Pulmonary artery endothelial cell (primary cell): ENCODE results near the gene BEX3. TPM values are rescaled to one million over a fixed set of nuclear protein-coding genes. Genes with fewer than 3 reads are reported as not detected.
"Not testable (repeated sequence)": the region's sequence is repeated elsewhere in the genome, so short reads cannot be mapped to it uniquely, and the experiment has no call there.

Source experiments
- DNase-seq: peaks from one replicate; pipeline ENCODE4 v3.0.0-alpha.2; 2011; ENCODE audit warnings: low read depth, low spot score
- total RNA-seq: library from RNA; depleted of rRNA; stranded (reverse); fragments of >200 nt; gene quantifications from 2 replicates; pipeline ENCODE4 v1.2.3, GENCODE V29; 2014

The BEX3 gene
- total RNA-seq: 232 and 264 TPM in 2 replicates

- no peak for DNase-seq
Measured at GRCh38 chrX:103376118-103376978, at the start of gene BEX3. TSS of gene BEX3 (plus strand) at chrX:103376538. CDS start at chrX:103377522, 984 bp downstream.

GRCh38 chrX:103329991-103330390 lies 46.3 kb upstream of the BEX3 start, which contains the start of gene TCEAL7:
TSS of gene TCEAL7 (plus strand) at chrX:103330239. CDS start at chrX:103331404, 1,165 bp downstream.
- no peak for DNase-seq

- DNase-seq: no peak
Measured at GRCh38 chrX:103330681-103331288, 45.6 kb upstream of the BEX3 start.

GRCh38 chrX:103338663-103339062 lies 37.7 kb upstream of the BEX3 start:
- DNase-seq: no peak

GRCh38 chrX:103343105-103343504 lies 33.2 kb upstream of the BEX3 start:
- DNase-seq: no peak

- peak; percentile 10 for DNase-seq
Measured at GRCh38 chrX:103344606-103345005, 31.7 kb upstream of the BEX3 start.

- no peak for DNase-seq
Measured at GRCh38 chrX:103347682-103348397, 28.5 kb upstream of the BEX3 start.

- DNase-seq: peak; percentile 67
Measured at GRCh38 chrX:103356130-103356798, 20.1 kb upstream of the BEX3 start, which contains the start of gene TCEAL9. TSS of gene TCEAL9 (plus strand) at chrX:103356506. CDS start at chrX:103357685, 1,179 bp downstream.

- no peak for DNase-seq
Measured at GRCh38 chrX:103356858-103357257, 19.5 kb upstream of the BEX3 start.

- DNase-seq: no peak
Measured at GRCh38 chrX:103357871-103358270, 18.5 kb upstream of the BEX3 start.

- DNase-seq: not testable (repeated sequence)
Measured at GRCh38 chrX:103359605-103360004, 16.7 kb upstream of the BEX3 start.

GRCh38 chrX:103360092-103360491 lies 16.2 kb upstream of the BEX3 start:
- DNase-seq: peak; percentile 36

- no peak for DNase-seq
Measured at GRCh38 chrX:103360916-103361315, 15.4 kb upstream of the BEX3 start.

- no peak for DNase-seq
Measured at GRCh38 chrX:103361798-103362197, 14.5 kb upstream of the BEX3 start.

- no peak for DNase-seq
Measured at GRCh38 chrX:103362474-103362873, 13.9 kb upstream of the BEX3 start.

- no peak for DNase-seq
Measured at GRCh38 chrX:103363046-103363445, 13.3 kb upstream of the BEX3 start.

- no peak for DNase-seq
Measured at GRCh38 chrX:103367502-103367901, 8.8 kb upstream of the BEX3 start.

- no peak for DNase-seq
Measured at GRCh38 chrX:103369479-103369878, 6.9 kb upstream of the BEX3 start.

GRCh38 chrX:103372886-103373285 lies 3.5 kb upstream of the BEX3 start:
- DNase-seq: no peak

GRCh38 chrX:103373581-103373980 lies 2.8 kb upstream of the BEX3 start:
- no peak for DNase-seq

GRCh38 chrX:103376979-103377324 lies 614 bp downstream of the BEX3 start:
- no peak for DNase-seq
